GM19468 (cell line): ENCODE data around the gene SERPINC1.
"Not testable (repeated sequence)": the region's sequence is repeated elsewhere in the genome, so short reads cannot be mapped to it uniquely, and the experiment has no call there.

Experiments
- ATAC-seq: cut with Tn5 transposase; IDR thresholded peaks from one replicate; pipeline ENCODE4 v1.9.1; 2021; ENCODE audit warnings: mild to moderate bottlenecking, moderate library complexity, moderate number of reproducible peaks; ENCODE audit not compliant: unreplicated experiment; ENCODE audit errors: extremely low read depth

Gene SERPINC1

DNA sequence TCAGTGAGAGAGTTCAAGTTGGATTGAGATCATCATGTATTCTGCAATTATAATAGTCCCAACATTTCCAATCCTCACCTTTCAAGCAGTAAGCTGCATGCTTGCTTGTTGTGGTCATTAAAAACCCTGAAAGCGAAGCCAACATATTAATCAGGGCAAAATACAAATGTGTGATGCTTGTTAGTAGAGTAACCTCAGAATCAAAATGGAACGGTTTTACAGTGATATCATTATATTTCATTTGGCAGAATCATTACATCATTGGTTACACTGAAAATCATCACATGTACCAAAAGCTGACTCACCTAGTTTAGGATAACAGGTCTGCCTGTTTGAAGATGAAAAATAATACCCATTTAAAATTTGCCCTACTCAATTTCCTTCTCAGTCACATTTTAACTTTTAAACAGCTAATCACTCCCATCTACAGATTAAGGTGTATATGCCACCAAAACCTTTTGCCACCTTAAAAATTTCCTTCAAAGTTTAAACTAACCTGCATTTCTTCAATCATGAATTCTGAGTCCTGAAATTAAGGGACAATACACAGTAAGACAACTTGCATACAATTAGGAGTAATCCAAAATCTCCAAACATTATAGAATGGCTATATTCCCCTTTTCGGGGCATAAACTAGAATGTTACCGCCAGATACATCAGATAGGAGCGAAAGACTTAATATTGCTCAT, 52.8 kb downstream of the SERPINC1 start:
- ATAC-seq: no peak

DNA sequence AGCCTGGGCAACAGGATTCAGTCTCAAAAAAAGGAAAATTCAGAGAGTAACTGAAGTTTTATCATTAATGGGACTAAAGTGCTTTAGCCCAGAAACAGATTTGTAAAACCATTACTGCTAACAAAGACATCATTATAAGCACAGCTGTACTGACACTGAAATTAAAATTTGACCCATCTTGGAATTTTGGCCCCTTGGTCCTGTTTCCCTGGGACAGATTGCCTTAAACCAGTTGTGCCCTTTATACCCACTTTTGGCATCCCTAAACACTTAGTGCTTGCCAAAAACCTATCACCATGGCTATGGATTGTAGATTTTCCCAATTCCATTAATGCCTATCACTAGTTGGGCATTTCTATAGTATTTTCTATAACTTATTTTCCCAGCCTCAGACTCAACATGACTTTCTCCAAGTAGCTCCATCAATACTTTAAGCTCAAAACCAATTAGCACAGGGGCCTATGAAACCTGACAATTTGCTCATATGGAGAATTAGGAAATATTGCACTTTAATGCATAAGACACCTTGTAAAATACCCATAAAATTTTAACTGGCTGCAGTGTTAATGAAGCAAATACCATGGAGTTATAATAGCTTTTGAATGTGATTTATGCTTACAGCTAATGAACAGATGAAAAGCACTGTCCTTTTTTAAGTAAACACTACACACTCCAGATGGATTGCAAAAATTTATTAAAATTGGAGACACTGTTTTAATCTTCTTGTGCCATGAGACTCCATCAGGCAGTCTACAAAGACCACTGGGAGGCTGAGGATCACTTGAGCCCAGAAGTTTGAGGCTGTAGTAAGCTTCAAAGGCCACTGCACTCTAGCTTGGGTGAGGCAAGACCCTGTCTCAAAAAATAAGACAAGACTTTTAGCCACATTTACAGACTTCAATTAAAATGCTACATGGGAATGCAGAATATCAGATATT, 53.6 kb downstream of the SERPINC1 start:
- ATAC-seq: no peak

DNA sequence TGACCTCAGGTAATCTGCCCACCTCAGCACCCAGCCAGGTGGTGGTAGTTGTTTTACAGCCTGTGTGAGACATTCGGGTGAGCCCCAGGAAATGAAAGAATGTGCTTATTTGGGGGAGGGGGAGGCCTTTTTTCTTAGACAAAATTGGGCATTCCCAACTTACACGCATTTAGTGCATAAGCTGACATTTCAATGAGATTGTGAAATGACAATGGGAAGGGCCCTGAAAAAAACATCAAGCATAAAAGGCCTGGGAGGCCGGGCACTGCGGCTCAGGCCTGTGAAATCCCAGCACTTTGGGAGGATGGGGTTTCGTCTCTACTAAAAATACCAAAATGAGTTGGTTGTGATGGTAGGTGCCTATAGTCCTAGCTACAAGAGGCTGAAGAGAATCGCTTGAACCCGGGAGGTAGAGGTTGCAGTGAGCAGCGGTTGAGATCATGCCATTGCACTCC, 54.3 kb downstream of the SERPINC1 start:
- no peak for ATAC-seq

DNA sequence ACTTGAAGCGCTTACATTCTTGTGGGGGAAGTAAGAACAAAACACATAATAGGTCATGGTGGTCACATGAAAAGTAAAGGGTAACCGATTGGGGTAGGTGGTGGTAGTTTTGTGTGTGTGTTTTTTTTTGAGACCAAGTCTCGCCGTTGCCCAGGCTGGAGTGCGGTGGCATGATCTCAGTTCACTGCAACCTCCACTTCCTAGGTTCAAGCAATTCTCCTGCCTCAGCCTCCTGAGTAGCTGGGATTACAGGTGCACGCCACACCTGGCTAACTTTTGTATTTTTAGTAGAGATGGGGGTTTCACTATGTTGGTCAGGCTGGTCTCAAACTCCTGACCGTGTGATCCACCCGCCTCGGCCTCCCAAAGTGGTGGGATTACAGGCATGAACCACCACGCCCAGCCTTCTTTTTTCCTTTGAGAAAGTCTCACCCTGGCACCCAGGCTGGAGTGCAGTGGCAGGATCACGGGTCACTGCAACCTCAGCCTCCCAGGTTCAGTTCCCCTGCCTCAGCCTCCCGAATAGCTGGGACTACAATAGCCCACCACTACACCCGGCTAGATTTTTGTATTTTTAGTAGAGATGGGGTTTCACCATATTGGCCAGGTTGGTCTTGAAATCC, 54.9 kb downstream of the SERPINC1 start:
- ATAC-seq: not testable (repeated sequence)

DNA sequence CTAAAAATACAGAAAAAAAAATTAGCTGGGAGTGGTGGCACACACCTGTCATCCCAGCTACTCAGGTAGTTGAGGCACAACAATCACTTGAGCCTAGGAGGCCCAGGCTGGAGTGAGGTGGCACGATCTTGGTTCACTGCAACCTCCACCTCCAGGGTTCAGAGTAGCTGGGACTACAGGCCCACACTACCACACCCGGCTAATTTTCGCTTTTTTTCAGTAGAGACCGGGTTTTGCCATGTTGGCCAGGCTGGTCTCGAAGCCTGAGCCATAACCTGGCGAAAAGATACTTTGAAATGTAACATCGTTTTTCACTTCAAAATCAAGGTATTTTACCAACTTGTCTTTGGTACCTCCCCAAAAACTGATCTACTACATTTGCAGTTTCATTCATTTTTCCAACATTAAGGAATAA, 55.4 kb downstream of the SERPINC1 start:
- ATAC-seq: no peak

DNA sequence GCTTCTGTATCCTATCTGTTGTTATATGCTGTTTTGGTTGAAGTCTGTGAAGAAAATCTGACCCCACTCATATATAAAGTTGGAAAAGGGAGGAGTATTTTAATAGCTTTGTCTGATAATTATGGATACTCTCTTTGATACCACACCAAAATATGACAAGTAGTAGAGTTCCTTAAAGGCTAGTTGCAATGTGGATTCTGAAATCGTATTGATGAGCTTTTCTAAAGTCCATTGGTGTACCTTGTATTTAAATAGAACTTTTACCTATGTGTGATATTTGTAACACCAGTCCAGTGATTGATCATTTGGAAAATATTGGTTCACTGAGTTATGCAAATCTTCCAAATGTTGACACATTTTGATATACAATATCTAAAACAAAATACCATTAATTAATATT, 57.1 kb downstream of the SERPINC1 start:
- ATAC-seq: no peak

DNA sequence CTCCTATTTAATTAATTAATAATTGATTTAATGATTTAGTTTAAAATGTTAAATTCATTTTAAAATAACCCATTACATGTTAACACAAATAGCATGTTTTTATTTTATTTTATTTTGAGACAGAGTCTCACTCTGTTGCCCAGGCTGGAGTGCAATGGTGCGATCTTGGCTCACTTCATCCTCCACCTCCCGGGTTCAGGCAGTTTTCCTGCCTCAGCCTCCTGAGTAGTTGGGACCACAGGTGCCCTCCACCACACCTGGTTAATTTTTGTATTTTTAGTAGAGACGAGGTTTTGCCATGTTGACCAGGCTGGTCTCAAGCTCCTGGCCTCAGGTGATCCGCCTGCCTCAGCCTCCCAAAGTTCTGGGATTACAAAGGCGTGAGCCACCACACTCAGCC, 57.6 kb downstream of the SERPINC1 start:
- ATAC-seq: not testable (repeated sequence)

DNA sequence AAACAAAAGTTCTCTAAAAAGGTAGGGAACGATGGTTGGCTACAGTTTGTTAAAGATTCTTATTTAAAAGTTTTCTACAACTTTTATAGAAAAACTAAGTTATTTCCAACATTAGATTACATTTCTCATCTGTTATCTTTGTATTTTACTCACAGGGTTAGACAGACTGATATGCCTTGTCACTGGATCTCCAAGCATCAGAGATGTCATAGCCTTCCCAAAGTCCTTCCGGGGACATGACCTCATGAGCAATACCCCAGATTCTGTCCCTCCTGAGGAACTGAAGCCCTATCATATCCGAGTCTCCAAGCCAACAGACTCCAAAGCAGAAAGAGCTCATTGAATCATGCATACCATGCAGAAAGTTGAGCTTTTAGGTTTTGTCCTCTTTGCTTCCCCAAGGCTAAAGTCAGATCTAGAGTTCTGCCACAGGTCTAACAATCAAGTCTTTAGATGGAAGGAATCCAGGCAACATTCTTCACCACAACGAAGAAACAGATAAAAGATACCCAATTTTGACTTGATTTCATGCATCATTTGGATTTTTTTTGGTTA, 59.7 kb downstream of the SERPINC1 start:
- no peak for ATAC-seq

DNA sequence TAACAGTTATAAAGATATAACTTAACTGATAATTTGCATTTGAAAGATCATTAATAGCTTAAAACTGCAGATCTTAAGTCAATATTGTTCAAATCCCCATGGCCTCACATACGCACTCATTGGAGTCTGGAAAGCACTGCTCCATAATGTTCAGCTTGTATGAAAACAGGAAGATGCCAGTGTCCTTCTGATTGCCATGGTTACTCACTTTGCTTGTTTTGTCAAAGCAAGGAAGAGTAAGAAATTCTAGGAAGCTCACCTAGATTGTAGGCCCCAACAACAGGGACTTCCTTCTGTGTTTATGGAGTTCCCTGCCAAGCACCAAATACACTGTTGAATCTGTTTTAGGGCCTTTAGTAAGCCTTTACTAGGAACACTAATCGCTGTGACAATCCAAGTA, 60.2 kb downstream of the SERPINC1 start:
- no peak for ATAC-seq

DNA sequence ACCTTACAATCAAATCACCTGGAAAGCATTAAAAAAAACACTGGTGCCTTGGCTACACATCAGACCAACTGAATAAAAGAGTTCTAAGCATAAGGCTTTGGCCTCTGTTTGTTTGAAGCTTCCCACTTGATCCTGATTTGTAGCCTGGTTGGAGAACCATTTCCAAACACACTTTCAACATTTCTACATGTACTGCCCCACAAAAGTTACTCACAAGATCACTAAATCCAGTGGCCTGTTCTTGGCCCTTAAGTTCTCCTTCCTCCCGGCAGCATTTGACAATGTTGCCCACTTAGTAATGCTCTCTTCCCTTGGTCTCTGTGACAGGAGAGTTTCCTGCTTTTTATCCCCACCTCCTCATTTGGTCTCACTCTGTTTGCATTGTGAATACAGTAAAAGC, 61.1 kb downstream of the SERPINC1 start:
- no peak for ATAC-seq
